Liver (tissue), 3 donors: ENCODE results near the gene PHETA2.

Experiments used
- ATF3 ChIP-seq: IDR thresholded peaks from 2 replicates; pipeline ENCODE4 v1.6.1; 2016; ENCODE audit warnings: antibody characterized with exemption
- CTCF ChIP-seq: fragments of 150-350 bp; IDR thresholded peaks from 2 replicates; pipeline ENCODE4 v1.5.1; 2017; ENCODE audit warnings: improper control_type of control experiment, low read depth, low read length; ENCODE audit not compliant: missing input control
- HNF4A ChIP-seq, 2 donors: conservative IDR thresholded peaks; 2 replicates each; pipeline ENCODE4 v1.6.1; 2016; ENCODE audit warnings: antibody characterized with exemption in 2 of 2, mild to moderate bottlenecking in 2 of 2
- RAD21 ChIP-seq, 2 donors: IDR thresholded peaks; 2 replicates each; pipeline ENCODE4 v1.6.1; 2016; ENCODE audit warnings: antibody characterized with exemption in 2 of 2, mild to moderate bottlenecking in 2 of 2
- RXRA ChIP-seq, 2 donors: IDR thresholded peaks; 2 replicates each; pipeline ENCODE4 v1.6.1; 2017 to 2018; ENCODE audit warnings: antibody characterized with exemption in 2 of 2, mild to moderate bottlenecking in 1 of 2
- SP1 ChIP-seq: IDR thresholded peaks from 2 replicates; pipeline ENCODE4 v1.6.1; 2018; ENCODE audit warnings: antibody characterized with exemption, mild to moderate bottlenecking
- TAF1 ChIP-seq: conservative IDR thresholded peaks from 2 replicates; pipeline ENCODE4 v1.6.1; 2016; ENCODE audit warnings: antibody characterized with exemption, mild to moderate bottlenecking
- TF ChIP-seq, protein P1 (sequence below): IDR thresholded peaks from 2 replicates; pipeline ENCODE4 v1.6.1; 2016; ENCODE audit warnings: antibody characterized with exemption
- TF ChIP-seq, protein P2 (sequence below): IDR thresholded peaks from 2 replicates; pipeline ENCODE4 v1.6.1; 2016; ENCODE audit warnings: antibody characterized with exemption
- donor health status: healthy.
- donor health status: healthy.

- no peak for TF ChIP-seq ATF3
- TF ChIP-seq RXRA (IDR thresholded peaks at IDR 0.05): no peak
- no peak for TF ChIP-seq CTCF
- peak; percentile 29 to 53 for TF ChIP-seq HNF4A (conservative IDR thresholded peaks at IDR 0.05)
- TF ChIP-seq RAD21 (IDR thresholded peaks at IDR 0.05): no peak
- no peak for TF ChIP-seq SP1
- no peak for TF ChIP-seq TAF1
- TF ChIP-seq, protein P1, sequence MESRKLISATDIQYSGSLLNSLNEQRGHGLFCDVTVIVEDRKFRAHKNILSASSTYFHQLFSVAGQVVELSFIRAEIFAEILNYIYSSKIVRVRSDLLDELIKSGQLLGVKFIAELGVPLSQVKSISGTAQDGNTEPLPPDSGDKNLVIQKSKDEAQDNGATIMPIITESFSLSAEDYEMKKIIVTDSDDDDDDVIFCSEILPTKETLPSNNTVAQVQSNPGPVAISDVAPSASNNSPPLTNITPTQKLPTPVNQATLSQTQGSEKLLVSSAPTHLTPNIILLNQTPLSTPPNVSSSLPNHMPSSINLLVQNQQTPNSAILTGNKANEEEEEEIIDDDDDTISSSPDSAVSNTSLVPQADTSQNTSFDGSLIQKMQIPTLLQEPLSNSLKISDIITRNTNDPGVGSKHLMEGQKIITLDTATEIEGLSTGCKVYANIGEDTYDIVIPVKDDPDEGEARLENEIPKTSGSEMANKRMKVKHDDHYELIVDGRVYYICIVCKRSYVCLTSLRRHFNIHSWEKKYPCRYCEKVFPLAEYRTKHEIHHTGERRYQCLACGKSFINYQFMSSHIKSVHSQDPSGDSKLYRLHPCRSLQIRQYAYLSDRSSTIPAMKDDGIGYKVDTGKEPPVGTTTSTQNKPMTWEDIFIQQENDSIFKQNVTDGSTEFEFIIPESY: no peak
- TF ChIP-seq, protein P2, sequence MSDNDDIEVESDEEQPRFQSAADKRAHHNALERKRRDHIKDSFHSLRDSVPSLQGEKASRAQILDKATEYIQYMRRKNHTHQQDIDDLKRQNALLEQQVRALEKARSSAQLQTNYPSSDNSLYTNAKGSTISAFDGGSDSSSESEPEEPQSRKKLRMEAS: no peak
Observed at GRCh38 chr22:42065438-42066125, 8.5 kb upstream of the PHETA2 start.
